Peyer's patch (tissue), 4 donors: ENCODE results near the gene ARMC2.

Experiments
- POLR2A ChIP-seq, 2 donors: fragments of 450-650 bp; IDR thresholded peaks; one replicate each; pipeline ENCODE4 v1.5.1; 2017; ENCODE audit warnings: antibody characterized with exemption in 2 of 2, mild to moderate bottlenecking in 2 of 2, moderate library complexity in 2 of 2
- TF ChIP-seq, protein P1 (sequence below), 6 experiments: fragments of 450-650 bp in 4 of 6; fragments of 200-600 bp in 2 of 6; sonication (generic) in 1 of 6; IDR thresholded peaks; one replicate each; pipeline ENCODE4 v1.5.1; 2017 to 2019; ENCODE audit warnings: antibody characterized with exemption in 6 of 6, mild to moderate bottlenecking in 3 of 6, moderate library complexity in 1 of 6

DNA sequence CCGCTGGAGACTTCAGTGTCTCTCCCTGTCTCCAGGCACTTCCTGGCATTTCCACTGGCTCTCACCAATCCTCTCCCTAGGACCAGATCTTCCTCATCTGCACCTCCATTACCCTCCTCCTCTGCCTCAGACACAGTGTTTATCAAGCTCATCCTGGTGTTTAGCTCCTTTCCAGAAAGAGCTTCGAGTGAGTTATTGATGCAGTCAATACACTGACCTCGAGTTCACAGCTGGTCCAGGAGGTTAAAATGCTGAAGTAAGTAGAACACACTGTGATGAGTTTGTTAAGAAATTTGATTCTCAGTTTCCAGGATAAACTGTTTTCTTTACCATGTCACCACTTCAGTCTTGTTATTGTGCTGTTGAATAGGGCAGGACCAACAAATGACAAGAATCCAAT is 42.1 kb upstream of the ARMC2 start:
- TF ChIP-seq, protein P1, sequence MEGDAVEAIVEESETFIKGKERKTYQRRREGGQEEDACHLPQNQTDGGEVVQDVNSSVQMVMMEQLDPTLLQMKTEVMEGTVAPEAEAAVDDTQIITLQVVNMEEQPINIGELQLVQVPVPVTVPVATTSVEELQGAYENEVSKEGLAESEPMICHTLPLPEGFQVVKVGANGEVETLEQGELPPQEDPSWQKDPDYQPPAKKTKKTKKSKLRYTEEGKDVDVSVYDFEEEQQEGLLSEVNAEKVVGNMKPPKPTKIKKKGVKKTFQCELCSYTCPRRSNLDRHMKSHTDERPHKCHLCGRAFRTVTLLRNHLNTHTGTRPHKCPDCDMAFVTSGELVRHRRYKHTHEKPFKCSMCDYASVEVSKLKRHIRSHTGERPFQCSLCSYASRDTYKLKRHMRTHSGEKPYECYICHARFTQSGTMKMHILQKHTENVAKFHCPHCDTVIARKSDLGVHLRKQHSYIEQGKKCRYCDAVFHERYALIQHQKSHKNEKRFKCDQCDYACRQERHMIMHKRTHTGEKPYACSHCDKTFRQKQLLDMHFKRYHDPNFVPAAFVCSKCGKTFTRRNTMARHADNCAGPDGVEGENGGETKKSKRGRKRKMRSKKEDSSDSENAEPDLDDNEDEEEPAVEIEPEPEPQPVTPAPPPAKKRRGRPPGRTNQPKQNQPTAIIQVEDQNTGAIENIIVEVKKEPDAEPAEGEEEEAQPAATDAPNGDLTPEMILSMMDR (IDR thresholded peaks at IDR 0.05), result no peak
- no peak for TF ChIP-seq POLR2A (IDR thresholded peaks at IDR 0.05)
